HG03196 (cell line): ENCODE measurements around the gene TPCN1.

Experiments used
- ATAC-seq: cut with Tn5 transposase; IDR thresholded peaks from one replicate; pipeline ENCODE4 v1.9.1; 2021; ENCODE audit not compliant: unreplicated experiment

The TPCN1 gene

GRCh38 chr12:113302466-113302865, 81.2 kb downstream of the TPCN1 start:
- ATAC-seq, result no peak

GRCh38 chr12:113302886-113303640, 81.8 kb downstream of the TPCN1 start:
- no peak for ATAC-seq

- no peak for ATAC-seq
These were observed 84.1 kb downstream of the TPCN1 start for GRCh38 chr12:113305281-113305856.

- no peak for ATAC-seq
These were observed 85.1 kb downstream of the TPCN1 start for GRCh38 chr12:113306382-113306781.

- no peak for ATAC-seq
These were observed 89.2 kb downstream of the TPCN1 start for GRCh38 chr12:113310489-113310888.

GRCh38 chr12:113314121-113314529, 92.9 kb downstream of the TPCN1 start:
- ATAC-seq, result no peak

GRCh38 chr12:113315358-113315757, 94.1 kb downstream of the TPCN1 start:
- ATAC-seq, result no peak

GRCh38 chr12:113316155-113316554, 94.9 kb downstream of the TPCN1 start:
- ATAC-seq, result no peak

- no peak for ATAC-seq
These were observed 95.9 kb downstream of the TPCN1 start for GRCh38 chr12:113317122-113317521.

- no peak for ATAC-seq
These were observed 96.9 kb downstream of the TPCN1 start for GRCh38 chr12:113318046-113318656.

GRCh38 chr12:113318900-113319628, 97.8 kb downstream of the TPCN1 start:
- no peak for ATAC-seq

GRCh38 chr12:113320401-113320800, 99.1 kb downstream of the TPCN1 start:
- ATAC-seq, result no peak

- no peak for ATAC-seq
These were observed 101.1 kb downstream of the TPCN1 start for GRCh38 chr12:113322343-113322742.

- no peak for ATAC-seq
These were observed 104.7 kb downstream of the TPCN1 start for GRCh38 chr12:113325916-113326315.

GRCh38 chr12:113326775-113327395, 105.6 kb downstream of the TPCN1 start:
- no peak for ATAC-seq

GRCh38 chr12:113328368-113328889, 107.2 kb downstream of the TPCN1 start:
- ATAC-seq, result no peak

GRCh38 chr12:113329022-113329790, 107.9 kb downstream of the TPCN1 start:
- ATAC-seq, result no peak

GRCh38 chr12:113329791-113330417, 108.6 kb downstream of the TPCN1 start:
- ATAC-seq, result no peak

- ATAC-seq, result no peak
These were observed 109.2 kb downstream of the TPCN1 start for GRCh38 chr12:113330505-113330904.
